Mesendoderm (in vitro differentiated cells): Measurements from ENCODE around the gene IRF7.

Experiments used
- DNase-seq: peaks from one replicate; pipeline ENCODE4 v3.0.0; 2013
- H2AK5ac ChIP-seq: 2 replicates; pipeline ENCODE4 v1.6.1; 2013; ENCODE audit warnings: low read length, inconsistent platforms
- H2BK120ac ChIP-seq: 2 replicates; pipeline ENCODE4 v1.6.1; 2013; ENCODE audit warnings: low read depth, mild to moderate bottlenecking, low read length, moderate library complexity, mixed read lengths
- H2BK15ac ChIP-seq: replicated peaks from 2 replicates; pipeline ENCODE4 v1.6.1; 2013; ENCODE audit warnings: low read depth, mild to moderate bottlenecking, moderate library complexity
- H2BK5ac ChIP-seq: 2 replicates; pipeline ENCODE4 v1.6.1; 2013; ENCODE audit warnings: low read length, inconsistent platforms
- H3K18ac ChIP-seq: 2 replicates; pipeline ENCODE4 v1.6.1; 2013; ENCODE audit warnings: mild to moderate bottlenecking, low read length, mixed read lengths
- H3K23ac ChIP-seq: one replicate; pipeline ENCODE4 v1.6.1; 2013; ENCODE audit warnings: low read length
- H3K27ac ChIP-seq: 2 replicates; pipeline ENCODE4 v1.5.1; 2013; ENCODE audit warnings: low read depth, mild to moderate bottlenecking, inconsistent platforms, low read length, moderate library complexity
- H3K27me3 ChIP-seq: 2 replicates; pipeline ENCODE4 v1.6.1; 2013; ENCODE audit warnings: low read length, control low read depth, mild to moderate bottlenecking, inconsistent platforms; ENCODE audit not compliant: insufficient read depth, poor library complexity
- H3K36me3 ChIP-seq: 2 replicates; pipeline ENCODE4 v1.6.1; 2013; ENCODE audit warnings: low read length, inconsistent platforms; ENCODE audit not compliant: control insufficient read depth, insufficient read depth
- H3K4ac ChIP-seq: one replicate; pipeline ENCODE4 v1.6.1; 2013; ENCODE audit warnings: low read depth, mild to moderate bottlenecking, low read length, moderate library complexity
- H3K4me1 ChIP-seq: 2 replicates; pipeline ENCODE4 v1.6.1; 2013; ENCODE audit warnings: low read depth, low read length, inconsistent platforms; ENCODE audit not compliant: control insufficient read depth
- H3K4me2 ChIP-seq: 2 replicates; pipeline ENCODE4 v1.6.1; 2013; ENCODE audit warnings: low read length
- H3K4me3 ChIP-seq: 2 replicates; pipeline ENCODE4 v1.5.1; 2013; ENCODE audit warnings: mild to moderate bottlenecking, low read length
- H3K56ac ChIP-seq: one replicate; pipeline ENCODE4 v1.6.1; 2013; ENCODE audit warnings: low read length
- H3K79me1 ChIP-seq: 2 replicates; pipeline ENCODE4 v1.6.1; 2013; ENCODE audit warnings: low read length, inconsistent platforms
- H3K79me2 ChIP-seq: 2 replicates; pipeline ENCODE4 v1.6.1; 2013; ENCODE audit warnings: mild to moderate bottlenecking, low read length; ENCODE audit not compliant: control insufficient read depth, insufficient read depth
- H3K9ac ChIP-seq: 2 replicates; pipeline ENCODE4 v1.6.1; 2013; ENCODE audit warnings: low read length, inconsistent platforms
- H4K5ac ChIP-seq: one replicate; pipeline ENCODE4 v1.6.1; 2013; ENCODE audit warnings: low read length
- H4K8ac ChIP-seq: one replicate; pipeline ENCODE4 v1.6.1; 2013; ENCODE audit warnings: low read depth, mild to moderate bottlenecking, control low read depth, low read length, moderate library complexity
- WGBS: extraction: QIAGEN DNeasy Blood & Tissue Kit; methylation state at CpG from one replicate; pipeline ENCODE4 v1.1.7; 2013; ENCODE audit warnings: low lambda C conversion rate, missing lambda C conversion rate; ENCODE audit not compliant: insufficient coverage; ENCODE audit errors: extremely low coverage; 5-methylcytosine and 5-hydroxymethylcytosine counted together

The IRF7 gene

DNA sequence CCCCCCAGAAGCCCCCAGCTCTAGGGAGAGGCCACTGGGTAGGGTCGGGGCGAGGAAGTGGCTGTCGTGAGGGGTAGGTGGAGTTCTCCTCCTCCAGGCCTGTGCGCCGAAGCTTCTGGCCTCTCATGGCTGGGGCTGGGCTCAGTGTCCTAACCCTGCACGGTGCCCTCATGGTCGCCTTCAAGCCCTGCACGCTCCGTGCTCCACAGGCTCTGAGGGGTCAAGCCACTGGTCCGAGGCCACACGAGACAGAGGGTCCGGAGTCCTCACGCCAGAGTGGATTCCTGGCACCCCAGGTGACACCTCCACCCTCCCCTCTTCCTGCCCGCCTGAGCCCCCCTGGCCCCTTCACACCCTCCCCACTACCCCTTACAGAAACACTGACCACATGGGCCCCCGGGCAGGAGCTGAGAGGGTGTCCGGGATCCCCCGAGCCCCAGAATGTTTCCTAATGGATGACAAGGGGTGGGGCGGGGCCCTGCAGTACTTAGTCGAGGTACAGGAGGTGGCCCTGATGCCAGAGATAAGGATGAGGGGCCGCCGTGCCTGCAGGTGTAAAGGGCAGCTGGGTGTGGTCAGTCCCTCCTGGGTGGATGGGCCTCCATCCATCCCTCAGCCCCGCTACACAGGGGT, 10.0 kb upstream of the IRF7 start:
- WGBS: no CpG with 5 or more reads among the region's 22 CpGs
- Histone ChIP-seq H2AK5ac (no peak overlapping the region), H3K4ac (no peak overlapping the region), H2BK15ac (no peak overlapping the region), H3K79me1 (no peaks in the 10 kb centered on the region), H3K23ac (peak overlapping the region; percentile 29), H2BK120ac (no peak overlapping the region), H4K8ac (no peak overlapping the region), H3K4me1 (no peaks in the 10 kb centered on the region), H4K5ac (no peak overlapping the region), H3K4me3 (no peak overlapping the region), H3K79me2 (no peaks in the 10 kb centered on the region), H3K36me3 (no peaks in the 10 kb centered on the region), H2BK5ac (no peak overlapping the region), H3K27ac (no peak overlapping the region), H3K9ac (no peak overlapping the region), H3K18ac (no peak overlapping the region), H3K27me3 (no peaks in the 10 kb centered on the region), H3K4me2 (no peak overlapping the region), H3K56ac (no peak overlapping the region)
- DNase-seq: no peak

DNA sequence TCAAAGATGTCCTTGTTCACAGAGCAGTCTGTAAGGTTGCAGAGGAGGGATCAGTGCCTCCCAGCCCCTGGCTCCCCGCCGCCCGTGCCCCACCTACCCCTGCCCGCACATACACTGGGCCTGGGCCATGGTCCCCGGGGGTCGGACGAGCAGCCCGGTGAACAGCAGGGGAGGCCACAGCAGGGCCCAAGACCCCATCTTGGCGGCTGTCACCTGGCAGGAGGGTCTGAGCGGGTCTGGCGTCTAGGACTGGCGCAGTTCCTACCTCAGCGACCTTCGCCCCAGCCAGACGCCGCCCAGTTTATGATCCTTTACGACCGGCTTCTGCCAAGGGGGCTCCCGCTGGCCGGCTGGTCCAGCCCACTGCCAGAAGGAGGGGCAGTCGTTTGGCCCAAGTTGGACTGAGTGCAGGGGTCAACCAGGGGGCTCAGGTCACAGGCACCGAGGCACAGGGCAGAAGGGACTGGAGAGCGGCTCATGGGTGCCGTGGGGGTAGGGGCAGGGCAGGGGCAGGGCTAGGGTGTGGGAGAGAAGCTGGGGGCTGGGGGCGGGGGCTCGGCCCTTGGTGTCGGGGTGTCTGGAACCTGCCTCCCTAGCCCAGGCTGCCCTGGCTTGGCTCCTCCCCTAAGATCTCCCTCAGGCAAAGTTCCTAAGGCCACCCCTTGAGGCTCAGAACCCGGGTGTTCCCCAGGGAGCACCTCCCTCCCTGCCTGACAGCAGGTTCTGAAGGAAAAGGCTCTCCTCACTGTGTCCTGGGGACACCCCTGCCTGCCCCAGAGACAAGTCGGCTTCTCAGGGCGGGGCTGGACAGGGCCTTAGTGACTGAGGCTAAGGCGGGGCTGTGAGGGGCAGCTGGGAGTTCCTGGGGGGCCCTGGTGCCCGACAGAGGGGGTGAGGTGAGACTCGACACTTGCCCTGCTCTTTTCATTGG, 9.2 kb upstream of the IRF7 start, which contains the start of gene CDHR5:
Gene CDHR5 (minus strand): TSS at position 251 of the 931 bp plus-strand sequence. CDS start 53 bp downstream, at position 198.
- no peak within 1 kb of the TSS for H3K4ac ChIP-seq
- H4K8ac ChIP-seq: no peak within 1 kb of the TSS
- no peak within 1 kb of the TSS for H2BK120ac ChIP-seq
- no peak within 1 kb of the TSS for H3K4me2 ChIP-seq
- H3K79me2 ChIP-seq: no peaks in the 10 kb centered on the region
- no peaks in the 10 kb centered on the region for H3K4me1 ChIP-seq
- no peak within 1 kb of the TSS for H3K56ac ChIP-seq
- no peak within 1 kb of the TSS for H2BK15ac ChIP-seq
- no peak within 1 kb of the TSS for H3K27ac ChIP-seq
- no peak within 1 kb of the TSS for H3K9ac ChIP-seq
- no peak for DNase-seq
- H3K36me3 ChIP-seq: no peaks in the 10 kb centered on the region
- peak within 1 kb of the TSS; percentile 45 for H3K23ac ChIP-seq
- H3K4me3 ChIP-seq: no peak within 1 kb of the TSS
- H4K5ac ChIP-seq: no peak within 1 kb of the TSS
- no peak within 1 kb of the TSS for H3K18ac ChIP-seq
- H3K27me3 ChIP-seq: no peaks in the 10 kb centered on the region
- no peak within 1 kb of the TSS for H2BK5ac ChIP-seq
- H3K79me1 ChIP-seq: no peaks in the 10 kb centered on the region
- no CpG with 5 or more reads among the region's 33 CpGs for WGBS
- H2AK5ac ChIP-seq: no peak within 1 kb of the TSS

DNA sequence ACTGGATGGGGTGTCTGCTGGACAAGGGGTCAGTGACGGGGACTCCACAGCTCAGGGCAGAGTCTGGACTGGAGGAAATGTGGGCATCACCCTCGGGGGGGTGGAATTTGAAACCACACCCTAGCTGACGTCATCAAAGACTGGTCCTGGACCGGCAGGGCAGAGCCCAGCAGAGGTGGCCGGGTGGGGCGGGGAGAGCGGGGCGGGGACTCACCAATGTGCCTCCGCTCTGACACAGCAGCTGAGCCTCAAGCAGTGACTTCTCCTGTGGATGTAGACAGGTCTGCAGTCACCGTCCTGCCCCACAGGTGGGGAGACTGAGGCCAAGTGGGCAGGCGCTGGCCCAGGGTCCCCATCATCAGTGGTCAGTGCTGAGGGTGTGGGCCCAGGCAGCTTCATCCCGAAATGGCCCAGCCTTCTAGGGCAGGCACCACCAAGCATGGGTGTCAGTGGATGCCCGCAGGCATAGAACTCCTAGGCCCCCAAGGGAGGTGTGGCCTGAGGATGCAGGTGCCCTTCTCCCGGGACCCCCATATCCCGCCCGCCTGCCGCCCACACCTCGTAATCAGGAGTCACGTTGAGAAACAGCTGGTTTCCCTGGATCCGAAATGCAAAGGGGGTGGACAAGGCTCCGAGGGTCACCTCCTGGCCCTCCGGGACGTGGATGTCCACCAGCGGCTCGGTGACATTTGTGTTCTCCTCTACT, 8.4 kb upstream of the IRF7 start:
- Histone ChIP-seq H3K18ac (no peak overlapping the region), H3K27me3 (no peaks in the 10 kb centered on the region), H2BK120ac (no peak overlapping the region), H3K79me1 (no peaks in the 10 kb centered on the region), H2AK5ac (no peak overlapping the region), H3K23ac (peak overlapping the region; percentile 45), H3K36me3 (no peaks in the 10 kb centered on the region), H4K8ac (no peak overlapping the region), H3K4ac (no peak overlapping the region), H3K79me2 (no peaks in the 10 kb centered on the region), H4K5ac (no peak overlapping the region), H3K56ac (no peak overlapping the region), H3K9ac (no peak overlapping the region), H3K27ac (no peak overlapping the region), H3K4me2 (no peak overlapping the region), H3K4me3 (no peak overlapping the region), H3K4me1 (no peaks in the 10 kb centered on the region), H2BK15ac (no peak overlapping the region), H2BK5ac (no peak overlapping the region)
- DNase-seq: no peak
- WGBS: no CpG with 5 or more reads among the region's 25 CpGs

DNA sequence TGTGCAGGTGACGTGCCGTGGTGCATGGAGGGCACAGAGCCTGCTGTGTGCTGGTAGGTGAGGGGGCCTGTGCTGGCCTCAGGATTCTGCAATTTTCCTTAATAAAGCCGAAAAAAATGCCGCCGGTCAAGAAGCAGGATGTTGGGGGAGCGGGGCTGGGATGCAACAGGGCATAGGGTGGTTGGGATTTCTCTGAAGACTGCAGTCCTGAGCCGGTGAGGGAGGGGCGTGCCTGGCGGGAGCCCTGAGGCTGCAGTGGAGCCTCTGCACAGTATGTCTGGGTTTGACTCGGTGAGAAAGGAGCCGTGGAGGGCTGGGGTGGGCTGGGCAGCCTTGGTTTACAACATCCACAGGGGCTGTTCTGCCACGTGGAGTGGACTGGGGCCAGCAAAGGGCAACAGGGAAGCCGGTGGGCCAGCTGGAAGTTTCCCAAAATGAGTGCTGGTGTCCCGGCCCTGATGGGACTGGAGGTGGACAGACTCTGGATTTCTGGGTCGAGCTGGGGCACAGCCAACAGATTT, 7.7 kb upstream of the IRF7 start:
- Histone ChIP-seq H2AK5ac (no peak overlapping the region), H3K27ac (no peak overlapping the region), H3K56ac (no peak overlapping the region), H3K9ac (no peak overlapping the region), H3K79me2 (no peaks in the 10 kb centered on the region), H3K23ac (no peak overlapping the region), H3K4ac (no peak overlapping the region), H2BK120ac (no peak overlapping the region), H3K36me3 (no peaks in the 10 kb centered on the region), H3K27me3 (no peaks in the 10 kb centered on the region), H4K5ac (no peak overlapping the region), H3K4me1 (no peaks in the 10 kb centered on the region), H3K18ac (no peak overlapping the region), H2BK5ac (no peak overlapping the region), H2BK15ac (no peak overlapping the region), H3K4me2 (no peak overlapping the region), H3K4me3 (no peak overlapping the region), H3K79me1 (no peaks in the 10 kb centered on the region), H4K8ac (no peak overlapping the region)
- no peak for DNase-seq
- WGBS: no CpG with 5 or more reads among the region's 15 CpGs

DNA sequence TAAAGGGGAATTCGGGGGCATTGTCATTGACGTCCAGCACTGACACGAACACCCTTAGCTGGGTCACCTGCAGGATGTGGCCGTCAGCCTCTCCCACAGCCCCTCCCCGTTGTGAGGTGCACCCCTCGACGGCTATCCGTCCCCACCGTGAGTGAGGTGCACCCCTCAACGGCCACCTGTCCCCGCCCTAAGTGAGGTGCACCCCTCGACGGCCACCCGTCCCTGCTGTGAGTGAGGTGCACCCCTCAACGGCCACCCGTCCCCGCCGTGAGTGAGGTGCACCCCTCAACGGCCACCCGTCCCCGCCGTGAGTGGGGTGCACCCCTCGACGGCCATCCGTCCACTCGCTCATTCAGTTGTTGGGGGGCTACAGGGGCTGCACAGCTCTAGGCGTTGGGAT, 6.1 kb upstream of the IRF7 start:
- Histone ChIP-seq H3K79me1 (no peaks in the 10 kb centered on the region), H3K18ac (no peak overlapping the region), H2BK15ac (no peak overlapping the region), H2AK5ac (no peak overlapping the region), H3K79me2 (no peaks in the 10 kb centered on the region), H4K5ac (no peak overlapping the region), H3K56ac (no peak overlapping the region), H3K36me3 (no peaks in the 10 kb centered on the region), H3K27me3 (no peaks in the 10 kb centered on the region), H3K23ac (no peak overlapping the region), H3K4me1 (no peaks in the 10 kb centered on the region), H3K27ac (no peak overlapping the region), H2BK5ac (no peak overlapping the region), H3K9ac (no peak overlapping the region), H2BK120ac (no peak overlapping the region), H3K4me3 (no peak overlapping the region), H3K4ac (no peak overlapping the region), H3K4me2 (no peak overlapping the region), H4K8ac (no peak overlapping the region)
- no peak for DNase-seq
- WGBS: no CpG with 5 or more reads among the region's 27 CpGs
